ENCODE data around the gene FAF1.

DNA sequence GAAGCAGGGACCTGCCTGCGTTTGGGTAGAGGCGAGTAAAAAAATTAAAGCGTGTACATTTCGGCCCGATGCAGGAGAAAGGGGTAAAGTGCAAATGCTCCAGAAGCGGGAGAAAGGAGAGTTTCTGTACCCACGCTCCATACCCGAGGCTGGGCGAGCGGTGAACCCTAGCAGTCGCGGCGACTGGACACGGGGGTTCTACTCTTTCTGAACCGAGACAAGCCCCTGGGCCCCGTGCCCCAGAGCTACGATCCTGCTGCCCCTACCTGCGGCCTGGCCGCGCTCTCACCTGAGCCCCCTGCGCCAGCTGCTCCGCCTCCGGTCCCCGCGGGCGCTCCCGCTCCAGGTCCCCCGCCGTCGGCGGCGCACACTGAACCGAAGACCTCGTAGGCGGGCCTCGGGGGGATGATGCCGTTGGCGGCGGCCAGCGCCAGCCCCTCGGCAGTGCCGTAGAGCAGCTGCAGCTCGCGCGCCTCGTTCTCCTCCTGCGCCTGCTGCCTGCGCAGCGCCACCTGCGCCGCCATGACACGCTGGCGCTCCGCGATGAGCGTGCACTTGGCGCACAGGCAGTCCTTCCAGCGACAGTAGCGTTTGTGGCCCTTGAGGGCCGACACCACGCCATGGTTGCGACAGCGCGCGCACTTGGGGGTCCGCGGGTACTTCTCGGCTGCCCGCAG, 539.2 kb downstream of the FAF1 start:
- TF ChIP-seq, protein P1, sequence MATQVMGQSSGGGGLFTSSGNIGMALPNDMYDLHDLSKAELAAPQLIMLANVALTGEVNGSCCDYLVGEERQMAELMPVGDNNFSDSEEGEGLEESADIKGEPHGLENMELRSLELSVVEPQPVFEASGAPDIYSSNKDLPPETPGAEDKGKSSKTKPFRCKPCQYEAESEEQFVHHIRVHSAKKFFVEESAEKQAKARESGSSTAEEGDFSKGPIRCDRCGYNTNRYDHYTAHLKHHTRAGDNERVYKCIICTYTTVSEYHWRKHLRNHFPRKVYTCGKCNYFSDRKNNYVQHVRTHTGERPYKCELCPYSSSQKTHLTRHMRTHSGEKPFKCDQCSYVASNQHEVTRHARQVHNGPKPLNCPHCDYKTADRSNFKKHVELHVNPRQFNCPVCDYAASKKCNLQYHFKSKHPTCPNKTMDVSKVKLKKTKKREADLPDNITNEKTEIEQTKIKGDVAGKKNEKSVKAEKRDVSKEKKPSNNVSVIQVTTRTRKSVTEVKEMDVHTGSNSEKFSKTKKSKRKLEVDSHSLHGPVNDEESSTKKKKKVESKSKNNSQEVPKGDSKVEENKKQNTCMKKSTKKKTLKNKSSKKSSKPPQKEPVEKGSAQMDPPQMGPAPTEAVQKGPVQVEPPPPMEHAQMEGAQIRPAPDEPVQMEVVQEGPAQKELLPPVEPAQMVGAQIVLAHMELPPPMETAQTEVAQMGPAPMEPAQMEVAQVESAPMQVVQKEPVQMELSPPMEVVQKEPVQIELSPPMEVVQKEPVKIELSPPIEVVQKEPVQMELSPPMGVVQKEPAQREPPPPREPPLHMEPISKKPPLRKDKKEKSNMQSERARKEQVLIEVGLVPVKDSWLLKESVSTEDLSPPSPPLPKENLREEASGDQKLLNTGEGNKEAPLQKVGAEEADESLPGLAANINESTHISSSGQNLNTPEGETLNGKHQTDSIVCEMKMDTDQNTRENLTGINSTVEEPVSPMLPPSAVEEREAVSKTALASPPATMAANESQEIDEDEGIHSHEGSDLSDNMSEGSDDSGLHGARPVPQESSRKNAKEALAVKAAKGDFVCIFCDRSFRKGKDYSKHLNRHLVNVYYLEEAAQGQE (IDR thresholded peaks at IDR 0.05; ENCODE audit: low read depth, low read length): no peak
- TF ChIP-seq, protein P2, sequence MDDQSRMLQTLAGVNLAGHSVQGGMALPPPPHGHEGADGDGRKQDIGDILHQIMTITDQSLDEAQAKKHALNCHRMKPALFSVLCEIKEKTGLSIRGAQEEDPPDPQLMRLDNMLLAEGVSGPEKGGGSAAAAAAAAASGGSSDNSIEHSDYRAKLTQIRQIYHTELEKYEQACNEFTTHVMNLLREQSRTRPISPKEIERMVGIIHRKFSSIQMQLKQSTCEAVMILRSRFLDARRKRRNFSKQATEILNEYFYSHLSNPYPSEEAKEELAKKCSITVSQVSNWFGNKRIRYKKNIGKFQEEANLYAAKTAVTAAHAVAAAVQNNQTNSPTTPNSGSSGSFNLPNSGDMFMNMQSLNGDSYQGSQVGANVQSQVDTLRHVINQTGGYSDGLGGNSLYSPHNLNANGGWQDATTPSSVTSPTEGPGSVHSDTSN (IDR thresholded peaks at IDR 0.05): no peak
- TF ChIP-seq RAD21 (IDR thresholded peaks at IDR 0.05; ENCODE audit: low read length): no peak
- no peak for TF ChIP-seq EP300 (IDR thresholded peaks at IDR 0.05; ENCODE audit: borderline replicate concordance in 1 of 2, low read depth in 1 of 2, low read length in 1 of 2)
- TF ChIP-seq POLR2AphosphoS5 (IDR thresholded peaks at IDR 0.05; ENCODE audit: low read depth, low read length): no peak
- TF ChIP-seq USF1 (IDR thresholded peaks at IDR 0.05; ENCODE audit: borderline replicate concordance, low read depth): no peak
- TF ChIP-seq CTCF (IDR thresholded peaks at IDR 0.05): no peak
- TF ChIP-seq RFX5 (IDR thresholded peaks at IDR 0.05; ENCODE audit: low read length): no peak
- no peak for TF ChIP-seq TAF1 (IDR thresholded peaks at IDR 0.05; ENCODE audit: borderline replicate concordance, low read depth, low read length)
- no peak for TF ChIP-seq MXI1 (IDR thresholded peaks at IDR 0.05; ENCODE audit: low read depth, low read length)
- TF ChIP-seq JUND (IDR thresholded peaks at IDR 0.05): no peak
- TF ChIP-seq EZH2phosphoT487 (IDR thresholded peaks at IDR 0.05; ENCODE audit: borderline replicate concordance, low read depth): no peak; the same call in 1 of the 2 replicates
